Karpas-422 (cell line): Measurements from ENCODE around the gene SPDYE3. TPM values are rescaled to one million over a fixed set of nuclear protein-coding genes. Genes with fewer than 3 reads are reported as not detected.
"Not testable (repeated sequence)": the region's sequence is repeated elsewhere in the genome, so short reads cannot be mapped to it uniquely, and the experiment has no call there.

ENCODE experiments used
- DNase-seq: peaks from one replicate; pipeline ENCODE4 v3.0.0-alpha.2; 2015
- H2AFZ ChIP-seq: fragments of 200-600 bp; sonication (generic); 2 replicates; pipeline ENCODE4 v1.6.1; 2014; ENCODE audit warnings: antibody characterized with exemption, low read length, mixed read lengths
- H3K27ac ChIP-seq: fragments of 200-600 bp; sonication (generic); 2 replicates; pipeline ENCODE4 v1.5.1; 2014; ENCODE audit warnings: mild to moderate bottlenecking, low read length, moderate library complexity
- H3K27me3 ChIP-seq: fragments of 200-600 bp; sonication (generic); 2 replicates; pipeline ENCODE4 v1.6.1; 2014; ENCODE audit warnings: low read length, mixed read lengths
- H3K36me3 ChIP-seq: fragments of 200-600 bp; sonication (generic); 2 replicates; pipeline ENCODE4 v1.6.1; 2014; ENCODE audit warnings: low read length, mixed read lengths; ENCODE audit not compliant: insufficient read depth
- H3K4me1 ChIP-seq: fragments of 200-600 bp; sonication (generic); 2 replicates; pipeline ENCODE4 v1.6.1; 2014; ENCODE audit warnings: mild to moderate bottlenecking, low read length, mixed read lengths
- H3K4me2 ChIP-seq: fragments of 200-600 bp; sonication (generic); 2 replicates; pipeline ENCODE4 v1.6.1; 2014; ENCODE audit warnings: low read length, low read depth, mild to moderate bottlenecking; ENCODE audit not compliant: poor library complexity, severe bottlenecking
- H3K4me3 ChIP-seq: fragments of 200-600 bp; sonication (generic); 2 replicates; pipeline ENCODE4 v1.5.1; 2014; ENCODE audit warnings: mild to moderate bottlenecking, antibody characterized with exemption, low read length, mixed read lengths
- H3K79me2 ChIP-seq: fragments of 200-600 bp; sonication (generic); 2 replicates; pipeline ENCODE4 v1.6.1; 2014; ENCODE audit warnings: mild to moderate bottlenecking, low read length, mixed read lengths
- H3K9ac ChIP-seq: fragments of 200-600 bp; sonication (generic); 2 replicates; pipeline ENCODE4 v1.6.0; 2014; ENCODE audit warnings: low read length
- H3K9me2 ChIP-seq: fragments of 200-600 bp; sonication (generic), shearing (Covaris generic); replicated peaks from 2 replicates; pipeline ENCODE4 v1.6.0; 2014; ENCODE audit warnings: mild to moderate bottlenecking, low read length, moderate library complexity; ENCODE audit not compliant: insufficient read depth
- H3K9me3 ChIP-seq: fragments of 300-700, 200-600 bp; sonication (generic); 2 replicates; pipeline ENCODE4 v1.6.1; 2014; ENCODE audit warnings: low read length, mixed read lengths
- H4K20me1 ChIP-seq: fragments of 200-600 bp; sonication (generic); 2 replicates; pipeline ENCODE4 v1.6.1; 2014; ENCODE audit warnings: mild to moderate bottlenecking, antibody characterized with exemption, low read length, low read depth; ENCODE audit not compliant: insufficient read depth
- total RNA-seq: library from RNA; depleted of rRNA; stranded (reverse); fragments of >200 nt; shearing (Covaris generic); gene quantifications from 2 replicates; pipeline ENCODE4 v1.2.3, GENCODE V29; 2014; ENCODE audit warnings: low replicate concordance; rRNA removed

Gene SPDYE3, protein sequence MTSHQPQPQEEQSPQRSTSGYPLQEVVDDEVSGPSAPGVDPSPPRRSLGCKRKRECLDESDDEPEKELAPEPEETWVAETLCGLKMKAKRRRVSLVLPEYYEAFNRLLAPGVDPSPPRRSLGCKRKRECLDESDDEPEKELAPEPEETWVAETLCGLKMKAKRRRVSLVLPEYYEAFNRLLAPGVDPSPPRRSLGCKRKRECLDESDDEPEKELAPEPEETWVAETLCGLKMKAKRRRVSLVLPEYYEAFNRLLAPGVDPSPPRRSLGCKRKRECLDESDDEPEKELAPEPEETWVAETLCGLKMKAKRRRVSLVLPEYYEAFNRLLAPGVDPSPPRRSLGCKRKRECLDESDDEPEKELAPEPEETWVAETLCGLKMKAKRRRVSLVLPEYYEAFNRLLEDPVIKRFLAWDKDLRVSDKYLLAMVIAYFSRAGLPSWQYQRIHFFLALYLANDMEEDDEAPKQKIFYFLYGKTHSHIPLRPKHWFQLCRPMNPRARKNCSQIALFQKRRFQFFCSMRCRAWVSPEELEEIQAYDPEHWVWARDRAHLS
- not detected in 2 replicates for total RNA-seq

DNA sequence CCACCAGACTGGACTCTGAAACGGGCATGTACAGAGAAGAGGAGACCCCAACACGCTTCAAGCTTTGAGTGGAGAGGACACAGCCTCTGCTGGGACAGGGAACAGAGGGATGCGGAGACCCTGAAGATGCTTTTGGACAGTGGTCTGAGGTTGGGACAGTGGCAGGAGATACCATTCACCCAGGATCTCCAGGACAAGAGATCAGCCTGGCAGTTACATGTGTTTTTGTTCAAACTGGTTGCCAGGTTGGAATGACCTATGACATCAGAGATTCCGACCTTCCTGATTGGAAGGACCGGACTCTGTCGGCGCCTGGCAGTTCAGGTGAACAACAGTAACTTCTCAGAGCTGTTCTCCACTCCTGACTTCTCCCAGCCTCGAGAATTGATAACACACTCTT lies at the start of gene SPDYE3:
Gene SPDYE3 (plus strand): TSS at position 301 of the 400 bp plus-strand sequence. CDS start 184 bp downstream, outside the sequence.
- H3K4me2 ChIP-seq, H3K27ac ChIP-seq, H3K4me3 ChIP-seq, H3K4me1 ChIP-seq, H3K9ac ChIP-seq, H2AFZ ChIP-seq, H3K9me3 ChIP-seq, H3K9me2 ChIP-seq, H3K27me3 ChIP-seq, H3K79me2 ChIP-seq, H4K20me1 ChIP-seq, H3K36me3 ChIP-seq, DNase-seq: not testable (repeated sequence)

DNA sequence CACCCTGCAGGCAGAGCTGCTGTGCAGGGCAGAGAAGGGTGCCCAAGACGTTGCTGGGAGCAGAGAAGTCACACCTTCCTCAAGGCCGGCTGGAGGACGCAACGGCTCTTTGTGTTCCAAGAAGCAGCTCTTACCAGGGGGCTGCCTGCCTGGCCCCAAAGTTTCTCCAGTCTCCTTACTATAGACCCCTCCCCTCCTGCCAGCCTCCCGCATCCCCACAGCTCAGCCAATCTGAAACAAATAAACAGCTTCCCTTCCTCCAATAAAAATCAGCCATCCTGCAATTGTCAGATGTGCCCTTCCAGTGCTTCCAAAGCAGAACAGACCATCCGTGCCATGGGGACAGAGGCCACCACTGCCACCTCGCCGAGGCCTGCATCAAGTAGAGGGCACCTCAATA lies 47.5 kb upstream of the SPDYE3 start:
- H3K9ac ChIP-seq, H3K79me2 ChIP-seq, H2AFZ ChIP-seq, H4K20me1 ChIP-seq, H3K4me3 ChIP-seq, H3K36me3 ChIP-seq, H3K27me3 ChIP-seq, DNase-seq, H3K4me2 ChIP-seq, H3K4me1 ChIP-seq, H3K27ac ChIP-seq, H3K9me3 ChIP-seq, H3K9me2 ChIP-seq: not testable (repeated sequence)

DNA sequence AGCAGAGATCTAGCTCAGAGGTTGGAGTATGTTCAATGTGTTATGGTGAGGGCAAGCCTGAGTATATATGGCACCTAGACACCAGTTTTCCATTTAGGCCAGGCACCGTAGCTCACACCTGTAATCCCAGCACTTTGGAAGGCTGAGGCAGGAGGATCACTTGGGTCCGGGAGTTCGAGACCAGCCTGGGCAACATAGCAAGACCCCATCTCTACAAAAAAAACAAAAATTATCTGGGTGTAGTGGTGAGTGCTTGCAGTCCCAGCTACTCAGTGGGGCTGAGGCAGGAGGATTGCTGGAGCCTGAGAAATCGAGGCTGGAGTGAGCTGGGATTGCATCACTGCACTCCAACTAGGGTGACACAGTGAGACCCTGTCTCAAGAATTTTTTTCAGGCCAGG lies 44.6 kb upstream of the SPDYE3 start:
- H3K4me3 ChIP-seq, H3K9me3 ChIP-seq, H3K4me2 ChIP-seq, H3K27ac ChIP-seq, H3K36me3 ChIP-seq, H4K20me1 ChIP-seq, H3K27me3 ChIP-seq, DNase-seq, H3K79me2 ChIP-seq, H3K4me1 ChIP-seq, H2AFZ ChIP-seq, H3K9ac ChIP-seq, H3K9me2 ChIP-seq: not testable (repeated sequence)

DNA sequence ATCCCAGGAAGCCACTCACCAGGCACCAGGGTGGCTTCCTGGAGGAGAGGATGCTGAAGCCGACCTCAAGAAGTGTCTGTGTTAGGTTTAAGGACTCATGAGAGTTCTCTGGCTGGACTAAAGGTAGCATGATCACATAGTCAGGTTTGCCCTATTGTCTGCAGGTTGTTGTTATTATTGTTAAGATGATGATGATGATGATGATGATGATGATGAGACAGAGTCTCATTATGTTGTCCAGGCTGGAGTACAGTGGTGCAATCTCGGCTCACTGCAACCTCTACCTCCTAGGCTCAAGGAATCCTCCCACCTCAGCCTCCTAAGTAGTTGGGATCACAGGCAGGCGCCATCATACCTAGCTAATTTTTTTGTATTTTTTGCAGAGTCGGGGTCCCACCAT lies 43.3 kb upstream of the SPDYE3 start:
- H3K9me3 ChIP-seq, H3K9me2 ChIP-seq, H3K36me3 ChIP-seq, H4K20me1 ChIP-seq, H3K4me2 ChIP-seq, H2AFZ ChIP-seq, DNase-seq, H3K79me2 ChIP-seq, H3K9ac ChIP-seq, H3K4me3 ChIP-seq, H3K27ac ChIP-seq, H3K4me1 ChIP-seq, H3K27me3 ChIP-seq: not testable (repeated sequence)

DNA sequence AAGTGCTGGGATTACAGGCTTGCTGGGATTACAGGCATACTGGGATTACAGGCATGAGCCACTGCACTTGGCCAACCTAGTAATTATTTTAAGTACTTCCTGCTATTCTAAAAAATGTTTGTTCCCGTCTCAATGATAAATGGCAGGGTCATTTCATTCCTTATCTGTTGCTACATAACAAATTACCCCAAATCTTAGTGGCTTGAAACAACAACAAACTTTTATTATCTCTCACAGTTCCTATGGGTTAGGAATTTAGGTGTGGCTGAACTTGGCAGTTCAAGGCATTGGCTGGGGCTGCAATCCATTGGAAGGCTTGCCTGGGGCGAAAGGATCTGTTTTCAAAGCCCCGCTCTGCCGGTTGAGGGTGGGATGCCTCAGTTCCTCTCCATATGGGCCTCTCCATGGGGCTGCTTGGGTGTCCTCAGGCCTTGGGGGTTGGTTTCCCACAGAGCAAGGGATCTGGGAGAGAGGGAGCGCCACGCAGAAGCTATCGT lies 42.8 kb upstream of the SPDYE3 start:
- not testable (repeated sequence) for H3K27me3 ChIP-seq, H3K79me2 ChIP-seq, H3K4me2 ChIP-seq, H3K4me1 ChIP-seq, H3K9ac ChIP-seq, H3K9me3 ChIP-seq, H3K27ac ChIP-seq, H3K36me3 ChIP-seq, DNase-seq, H3K4me3 ChIP-seq, H2AFZ ChIP-seq, H4K20me1 ChIP-seq, H3K9me2 ChIP-seq

DNA sequence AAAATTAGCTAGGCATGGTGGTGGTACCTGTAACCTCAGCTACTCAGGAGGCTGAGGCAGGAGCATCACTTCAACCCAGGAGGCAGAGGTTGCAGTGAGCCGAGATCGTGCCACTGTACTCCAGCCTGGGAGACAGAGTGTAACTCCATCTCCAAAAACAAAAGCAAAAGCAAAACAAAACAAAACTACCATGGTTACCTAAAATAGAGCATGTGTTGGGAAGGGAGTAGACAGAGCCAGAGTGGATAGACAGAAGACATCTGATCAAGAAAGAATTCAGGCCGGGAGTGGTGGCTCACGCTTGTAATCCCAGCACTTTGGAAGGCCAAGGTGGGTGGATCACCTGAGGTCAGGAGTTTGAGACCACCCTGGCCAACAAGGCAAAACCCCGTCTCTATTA lies 41.7 kb upstream of the SPDYE3 start:
- H3K4me3 ChIP-seq, H3K79me2 ChIP-seq, H3K27ac ChIP-seq, DNase-seq, H3K4me2 ChIP-seq, H3K9me2 ChIP-seq, H2AFZ ChIP-seq, H3K9ac ChIP-seq, H4K20me1 ChIP-seq, H3K9me3 ChIP-seq, H3K4me1 ChIP-seq, H3K27me3 ChIP-seq, H3K36me3 ChIP-seq: not testable (repeated sequence)

DNA sequence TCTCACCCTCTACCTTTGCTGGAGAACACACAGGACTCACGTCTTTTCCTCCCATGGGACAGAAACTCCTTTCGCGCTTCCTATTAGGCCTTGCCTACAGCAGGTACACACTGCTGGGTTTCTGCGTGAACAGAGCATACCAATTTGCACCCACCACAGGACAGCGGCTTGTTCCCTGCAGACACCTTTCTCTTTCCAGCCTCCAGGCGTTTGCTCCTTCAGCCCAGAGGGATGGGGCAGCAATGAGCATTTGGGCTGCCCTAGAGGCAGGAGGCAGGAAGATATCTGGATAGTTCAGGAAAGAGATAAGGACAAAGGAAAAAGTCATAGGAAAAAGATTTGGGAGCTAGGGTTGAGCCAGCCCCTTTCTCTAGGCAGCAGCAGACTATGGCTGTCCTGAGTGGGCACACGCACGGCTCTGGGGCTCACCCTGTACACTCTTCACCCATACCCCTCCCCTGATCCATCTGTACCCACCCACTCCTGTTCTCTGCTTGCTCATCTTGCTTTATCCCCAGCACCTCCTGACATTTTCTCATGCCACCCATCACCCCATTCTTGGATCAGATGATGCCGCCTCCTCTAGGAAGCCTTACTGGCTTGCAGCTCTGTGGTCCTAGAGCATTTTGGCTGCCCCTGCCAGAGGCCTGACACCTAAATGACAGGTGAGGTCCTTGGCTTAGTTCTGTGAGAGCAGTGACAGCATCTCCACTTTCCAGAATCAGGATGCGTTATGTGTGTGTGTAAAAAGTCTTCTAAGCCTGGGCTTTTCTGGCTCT lies 40.7 kb upstream of the SPDYE3 start:
- Histone ChIP-seq H4K20me1 (no peaks in the 10 kb centered on the region), H3K9me2 (no peaks in the 10 kb centered on the region), H3K4me2 (no peak overlapping the region), H3K27ac (no peak overlapping the region), H2AFZ (no peak overlapping the region), H3K9me3 (no peaks in the 10 kb centered on the region), H3K27me3 (no peaks in the 10 kb centered on the region), H3K9ac (no peak overlapping the region), H3K79me2 (no peaks in the 10 kb centered on the region), H3K36me3 (no peaks in the 10 kb centered on the region), H3K4me1 (no peaks in the 10 kb centered on the region), H3K4me3 (no peak overlapping the region)
- no peak for DNase-seq

DNA sequence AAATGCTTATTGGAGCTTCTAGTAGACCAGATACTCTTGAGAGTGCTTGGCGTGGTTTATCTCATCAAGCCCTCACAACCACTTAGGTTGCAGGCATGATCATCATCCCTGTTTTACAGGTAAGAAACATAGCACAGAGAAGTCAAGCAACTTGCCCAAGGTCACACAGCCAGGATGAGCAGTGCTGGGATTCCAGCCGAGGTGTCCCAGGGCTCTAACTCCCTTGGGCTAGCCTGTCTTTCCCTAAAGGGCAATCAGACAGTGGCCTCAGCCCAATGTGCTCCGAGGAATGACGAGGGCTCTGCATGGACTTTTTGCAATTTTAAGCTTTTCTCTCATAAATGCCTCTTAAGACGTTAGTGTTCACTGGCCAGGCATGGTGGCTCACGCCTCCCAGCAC lies 39.9 kb upstream of the SPDYE3 start:
- Histone ChIP-seq H3K4me3 (no peak overlapping the region), H3K36me3 (no peaks in the 10 kb centered on the region), H3K9me2 (no peaks in the 10 kb centered on the region), H3K79me2 (no peaks in the 10 kb centered on the region), H3K9ac (no peak overlapping the region), H3K4me1 (peaks cover 4% of the 10 kb centered on the region; the same call in 1 of the 2 replicates), H2AFZ (no peak overlapping the region), H3K4me2 (no peak overlapping the region), H4K20me1 (no peaks in the 10 kb centered on the region), H3K27ac (no peak overlapping the region), H3K9me3 (no peaks in the 10 kb centered on the region), H3K27me3 (no peaks in the 10 kb centered on the region)
- no peak for DNase-seq
